GM18511 (cell line): ENCODE data around the gene CCR5AS.
"Not testable (repeated sequence)": the region's sequence is repeated elsewhere in the genome, so short reads cannot be mapped to it uniquely, and the experiment has no call there.

ENCODE experiments used
- ATAC-seq: cut with Tn5 transposase; IDR thresholded peaks from one replicate; pipeline ENCODE4 v1.9.1; 2021; ENCODE audit warnings: mild to moderate bottlenecking, moderate library complexity; ENCODE audit not compliant: unreplicated experiment

Gene CCR5AS

DNA sequence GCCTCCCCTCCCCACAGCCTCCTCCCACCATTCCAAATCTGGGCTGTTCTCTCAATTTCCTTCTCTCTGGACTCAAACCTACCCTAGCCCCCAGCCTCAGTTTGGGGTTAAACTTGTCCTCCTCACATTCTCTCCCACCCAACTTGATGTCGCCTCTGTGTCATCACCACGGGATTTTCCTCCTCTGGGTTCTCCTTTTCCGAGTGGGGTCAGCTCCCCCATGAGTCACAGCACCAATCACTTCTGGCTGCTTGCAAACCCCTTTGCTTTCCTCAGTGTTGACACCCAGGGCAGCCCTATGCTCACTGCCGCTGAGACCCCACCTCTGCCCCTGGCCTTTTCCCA, 451 bp downstream of the CCR5AS start:
- no peak for ATAC-seq

DNA sequence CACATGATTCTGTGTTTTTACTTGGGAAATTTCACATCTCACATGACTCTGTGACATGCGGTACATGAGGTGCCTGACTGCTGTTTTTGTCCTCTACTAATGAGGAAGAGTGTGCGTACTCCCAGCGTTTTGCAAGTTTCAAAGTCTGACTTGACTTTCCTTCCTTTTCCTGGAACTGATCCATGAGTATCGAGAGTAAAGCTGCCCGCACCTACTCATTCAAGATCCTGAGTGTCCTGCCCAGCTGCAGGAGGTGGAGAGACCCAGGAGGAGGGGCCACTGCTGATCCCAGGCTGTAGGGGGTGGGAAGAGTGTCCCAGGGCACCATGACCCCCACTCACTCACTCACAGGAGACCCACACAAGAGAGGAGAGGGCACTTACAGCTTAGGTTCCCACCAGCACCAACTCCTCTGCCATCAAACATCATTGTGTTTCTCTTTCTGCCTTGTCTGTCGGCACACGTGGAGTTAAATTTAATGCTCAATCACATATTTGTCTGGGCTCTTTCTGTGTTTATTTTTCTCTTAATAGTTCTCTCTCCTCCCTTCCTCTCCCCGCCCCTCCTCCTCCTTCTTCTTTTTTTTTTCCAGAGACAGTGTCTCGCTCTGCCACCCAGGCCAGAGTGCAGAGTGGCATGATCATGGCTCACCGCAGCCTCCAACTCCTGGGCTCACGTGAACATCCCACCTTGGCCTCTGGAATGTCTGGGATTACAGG, 1.4 kb downstream of the CCR5AS start:
- no peak for ATAC-seq

DNA sequence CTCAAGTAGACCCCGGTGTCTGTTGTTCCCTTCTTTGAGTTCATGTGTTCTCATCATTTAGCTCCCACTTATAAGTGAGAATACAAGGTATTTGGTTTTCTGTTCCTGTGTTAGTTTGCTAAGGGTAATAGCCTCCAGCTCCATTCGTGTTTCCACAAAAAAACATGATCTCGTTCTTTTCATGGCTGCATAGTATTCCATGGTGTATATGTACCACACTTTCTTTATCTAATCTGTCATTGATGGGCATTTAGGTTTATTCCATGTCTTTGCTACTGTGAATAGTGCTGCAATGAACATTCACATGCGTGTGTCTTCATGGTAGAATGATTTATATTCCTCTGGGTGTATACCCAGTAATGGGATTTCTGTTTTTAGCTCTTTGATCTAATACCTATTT, 4.0 kb downstream of the CCR5AS start:
- ATAC-seq: not testable (repeated sequence)

DNA sequence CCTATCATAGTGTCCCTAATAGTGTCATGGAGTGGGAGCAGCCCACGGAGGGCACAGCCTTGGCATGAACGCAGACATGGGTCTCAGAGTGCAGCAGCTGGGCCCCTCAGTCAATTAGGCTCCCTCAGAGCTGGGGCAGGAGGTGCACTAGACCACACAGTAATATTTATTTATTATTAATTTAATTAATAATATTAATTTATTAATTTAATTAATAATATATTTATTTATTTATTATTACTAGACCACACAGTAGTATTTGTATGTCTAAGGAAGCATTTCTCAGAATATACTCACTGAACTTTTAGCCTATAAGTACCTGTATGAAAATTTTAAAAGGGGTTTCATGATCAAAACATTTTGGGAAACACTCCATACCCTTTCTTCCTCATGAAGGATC, 5.3 kb downstream of the CCR5AS start:
- no peak for ATAC-seq

DNA sequence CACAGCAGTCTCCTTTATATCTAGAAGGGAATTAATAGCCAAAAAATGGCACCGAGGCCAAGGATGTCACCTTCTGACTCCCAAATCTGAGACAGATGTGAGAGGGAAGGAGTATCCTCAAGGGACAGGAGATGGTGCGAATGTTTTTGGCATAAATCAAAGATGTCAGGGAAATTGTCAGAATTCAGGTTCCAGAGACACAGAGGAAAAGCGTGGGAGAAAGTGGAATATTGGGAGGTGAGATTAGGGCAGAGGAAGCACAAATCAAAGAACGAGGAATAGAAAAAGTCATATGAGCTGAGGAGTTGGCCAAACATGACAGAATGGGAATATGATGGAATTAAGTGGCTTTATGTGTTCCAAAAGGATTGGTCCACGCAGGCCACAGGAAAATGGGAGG, 6.0 kb downstream of the CCR5AS start:
- ATAC-seq: no peak

DNA sequence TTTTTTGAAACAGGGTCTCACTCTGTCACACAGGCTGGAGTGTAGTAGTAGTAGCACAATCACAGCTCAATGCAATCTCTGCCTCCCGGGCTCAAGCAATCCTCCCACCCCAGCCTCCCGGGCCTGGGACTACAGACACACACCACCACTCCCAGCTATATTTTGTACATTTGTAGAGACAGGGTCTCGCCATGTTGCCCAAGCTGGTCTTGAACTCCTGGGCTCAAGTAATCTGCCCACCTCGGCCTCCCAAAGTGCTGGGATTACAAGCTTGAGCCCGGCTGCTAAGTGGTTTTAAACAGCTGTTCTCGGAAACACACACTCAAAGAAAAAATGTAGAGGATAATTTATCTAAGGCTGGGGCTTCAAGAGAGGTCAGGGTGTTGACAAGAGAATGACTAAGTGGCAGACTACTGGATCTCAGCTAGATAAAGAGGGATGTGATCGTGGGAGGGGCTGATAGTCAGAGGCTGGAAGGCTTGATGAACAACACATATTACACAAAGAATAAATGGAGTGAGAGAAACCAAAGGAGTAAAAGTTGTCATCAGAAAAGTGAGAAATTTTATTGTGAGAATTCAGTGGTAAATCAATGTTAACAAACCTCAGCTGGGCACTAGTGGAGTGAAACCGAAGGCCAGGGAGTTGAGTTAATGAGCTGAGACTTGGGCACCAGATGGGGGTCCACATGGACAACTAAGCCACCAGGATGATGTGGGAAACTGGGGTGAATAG, 6.7 kb downstream of the CCR5AS start:
- ATAC-seq: no peak

DNA sequence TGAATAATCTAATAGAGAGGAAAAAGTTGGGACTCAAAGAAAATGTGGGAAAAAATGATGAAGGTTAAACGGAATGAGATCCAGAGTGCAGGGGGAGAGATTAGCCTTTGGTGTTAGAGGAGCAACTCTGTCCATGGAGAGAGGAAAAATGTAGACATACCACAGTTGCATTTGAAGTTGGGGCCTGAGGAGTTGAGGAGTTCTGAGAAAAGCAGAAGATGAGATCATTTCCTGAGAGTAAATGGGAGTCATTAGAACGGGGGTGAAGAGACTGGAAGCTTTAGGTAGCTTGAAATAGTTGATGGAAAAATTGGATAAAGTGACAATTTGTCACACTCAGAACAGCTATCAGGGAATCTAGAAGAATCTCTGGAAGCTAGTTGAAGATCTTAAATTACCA, 7.3 kb downstream of the CCR5AS start:
- no peak for ATAC-seq

DNA sequence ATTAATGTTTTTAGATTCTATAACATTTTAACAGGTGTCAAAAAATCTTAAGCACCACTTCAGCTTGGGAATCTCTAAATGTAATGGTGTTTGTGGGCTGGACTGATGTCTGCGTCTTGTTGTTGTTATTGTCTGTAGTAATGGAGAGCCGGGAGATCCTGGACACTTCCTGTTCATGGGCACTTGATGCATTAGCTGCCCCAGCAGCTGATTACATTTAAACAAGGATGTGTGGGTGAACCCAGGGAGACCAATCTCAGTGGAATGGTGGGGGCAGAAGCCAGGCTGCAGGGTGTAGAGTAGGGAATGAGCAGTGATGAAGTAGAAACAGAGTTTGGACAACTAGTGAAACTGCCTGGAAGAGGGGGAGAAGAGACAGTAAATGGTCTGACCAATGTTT, 7.8 kb downstream of the CCR5AS start:
- ATAC-seq: no peak

DNA sequence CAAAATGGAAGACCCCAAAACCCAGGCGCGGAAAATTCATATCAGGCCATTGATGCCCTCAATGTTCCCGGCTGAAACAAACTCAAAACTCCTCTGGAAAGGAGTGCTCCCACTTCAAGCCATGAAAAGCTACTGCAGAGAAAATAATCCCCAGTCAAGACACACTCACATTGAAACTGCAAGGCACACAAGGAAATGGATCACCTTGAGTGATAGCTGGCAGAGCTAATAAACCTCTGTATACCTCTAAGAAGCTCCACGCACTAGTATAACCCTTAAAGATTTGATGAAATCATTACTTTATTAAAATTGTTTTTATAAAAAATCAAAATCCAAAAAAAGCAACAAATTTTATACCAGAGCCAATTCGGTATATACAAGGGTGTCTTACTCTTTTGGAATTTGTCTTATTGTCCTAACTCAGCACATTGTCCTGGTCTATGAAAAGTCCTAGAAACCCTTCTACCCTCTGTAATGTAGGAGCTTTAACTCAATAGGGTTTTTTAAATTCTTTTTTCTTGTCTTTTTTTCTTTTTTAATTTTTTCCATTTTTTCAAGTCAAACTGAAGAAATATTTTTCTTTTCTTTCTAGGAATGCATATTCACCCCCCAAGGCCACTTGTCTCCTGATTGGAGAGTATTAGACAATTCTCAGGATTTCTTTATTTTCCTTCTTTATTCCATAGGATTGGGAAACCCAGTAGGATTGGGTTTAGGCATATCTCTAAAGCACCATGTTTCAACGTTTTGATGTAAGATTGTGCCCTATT, 8.5 kb downstream of the CCR5AS start:
- no peak for ATAC-seq

DNA sequence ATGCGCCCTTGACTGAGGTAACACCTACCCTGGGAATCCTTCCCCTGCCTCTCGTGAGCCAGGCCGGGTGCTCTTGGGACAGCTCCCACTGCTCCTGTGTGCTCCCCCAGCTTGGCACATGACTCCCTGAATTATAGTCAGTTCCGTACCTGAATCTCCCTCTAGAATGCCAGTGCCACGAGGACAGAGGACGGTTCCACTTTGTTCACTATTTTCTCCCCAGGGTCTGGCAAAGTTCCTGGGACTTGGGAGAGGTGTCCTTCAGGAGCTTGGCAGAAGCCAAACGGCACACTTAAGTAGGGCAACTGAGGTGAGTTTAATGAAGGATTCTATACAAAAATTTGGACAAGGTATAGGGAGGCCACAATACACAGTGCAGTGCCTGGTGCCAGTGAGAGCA, 9.8 kb downstream of the CCR5AS start:
- no peak for ATAC-seq

DNA sequence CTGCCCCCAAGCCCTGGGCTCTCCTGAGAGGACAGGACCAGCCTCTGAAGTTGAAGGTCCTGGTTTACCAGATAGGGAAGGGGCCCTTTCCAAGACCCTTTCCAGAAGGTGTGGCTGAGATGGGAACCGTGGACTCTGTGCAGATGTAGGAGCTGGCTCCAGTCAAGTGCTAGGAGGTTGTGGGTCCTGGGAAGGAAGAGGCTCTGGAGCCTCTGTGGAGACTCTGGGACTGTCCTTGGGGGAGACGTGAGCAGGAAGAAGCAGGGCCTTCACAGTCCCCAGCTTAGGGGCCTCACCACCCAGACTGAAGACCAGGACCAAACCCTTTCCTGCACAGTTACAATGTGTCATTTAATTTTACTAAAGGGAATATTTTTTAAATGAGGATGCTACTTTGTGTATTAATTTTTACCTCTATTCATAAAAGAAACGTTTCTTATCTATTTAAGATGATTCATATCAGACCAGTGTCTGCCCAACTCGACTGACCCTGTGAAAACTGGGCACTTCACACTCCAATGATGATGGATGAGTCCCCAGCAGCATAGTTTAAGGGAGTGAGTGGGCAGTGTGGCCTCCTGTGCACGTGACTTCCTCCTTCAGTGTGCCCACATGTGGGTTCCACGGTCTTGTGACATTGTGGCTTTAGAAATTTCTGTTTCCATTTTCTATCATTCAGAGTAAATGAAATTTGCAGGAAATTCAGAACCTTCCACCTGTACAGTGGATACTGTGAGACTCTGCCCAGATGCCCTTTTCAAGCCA, 10.9 kb downstream of the CCR5AS start:
- ATAC-seq: no peak

DNA sequence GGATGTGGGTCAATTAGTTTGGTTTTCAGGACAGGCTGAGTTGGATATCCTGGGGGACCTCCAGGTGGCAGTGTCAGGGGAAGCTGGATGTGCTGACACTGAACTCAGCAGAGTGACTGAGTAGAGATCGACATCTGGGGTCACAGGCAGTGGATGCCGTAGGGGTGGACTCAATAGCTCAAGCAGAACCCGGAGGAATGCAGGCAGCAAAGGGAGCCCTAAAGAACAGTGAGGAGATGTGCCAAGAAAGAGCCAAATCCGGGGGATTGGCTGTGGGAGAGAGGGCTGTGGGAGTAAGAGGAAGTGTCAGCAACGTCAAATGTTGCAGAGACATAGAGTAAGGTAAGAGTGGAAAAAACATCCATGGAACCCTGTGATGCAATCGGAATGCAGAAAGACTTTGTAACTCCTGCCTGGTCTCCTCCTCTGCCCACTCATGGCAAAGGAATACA, 11.6 kb downstream of the CCR5AS start:
- no peak for ATAC-seq

DNA sequence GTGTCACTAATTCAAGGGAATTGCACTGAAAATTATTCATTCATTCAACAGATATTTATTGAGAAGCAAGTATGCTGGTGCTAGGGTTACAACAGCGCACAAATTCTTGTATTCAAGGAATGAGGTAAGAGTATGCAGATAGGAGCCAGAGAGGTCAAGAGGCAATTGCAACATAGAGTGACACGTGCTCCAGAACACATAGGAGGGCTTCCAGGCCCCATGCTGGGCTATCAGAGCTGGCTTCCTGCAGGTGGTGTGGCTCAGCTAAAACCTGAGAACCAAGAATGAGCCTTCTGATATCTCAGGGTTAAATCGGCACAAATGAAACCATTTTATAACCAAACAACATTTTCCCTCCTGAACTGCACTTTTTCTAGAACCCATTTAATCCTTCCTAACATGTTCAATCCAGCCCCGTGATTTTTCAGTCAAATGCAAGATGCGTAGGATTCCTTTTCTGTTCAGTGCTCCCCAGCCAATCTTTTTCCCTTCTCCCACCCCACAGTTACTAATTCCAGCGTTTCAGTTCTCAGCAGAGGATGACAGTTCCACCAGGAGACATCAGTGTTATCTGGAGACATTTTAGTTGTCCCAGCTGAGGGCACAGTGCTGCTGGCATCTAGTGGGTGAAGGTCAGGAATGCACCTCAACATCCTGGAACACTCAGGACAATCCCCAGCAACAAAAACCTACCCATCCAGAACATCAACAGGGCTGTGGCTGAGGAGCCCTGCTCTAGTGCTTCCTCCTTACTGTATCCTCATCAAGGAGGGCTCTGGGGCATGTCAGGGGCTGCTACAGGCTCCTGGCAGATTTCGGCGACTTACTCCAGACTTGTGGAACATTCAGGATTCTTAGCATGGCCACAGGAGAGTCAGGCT, 13.1 kb downstream of the CCR5AS start:
- ATAC-seq: no peak

DNA sequence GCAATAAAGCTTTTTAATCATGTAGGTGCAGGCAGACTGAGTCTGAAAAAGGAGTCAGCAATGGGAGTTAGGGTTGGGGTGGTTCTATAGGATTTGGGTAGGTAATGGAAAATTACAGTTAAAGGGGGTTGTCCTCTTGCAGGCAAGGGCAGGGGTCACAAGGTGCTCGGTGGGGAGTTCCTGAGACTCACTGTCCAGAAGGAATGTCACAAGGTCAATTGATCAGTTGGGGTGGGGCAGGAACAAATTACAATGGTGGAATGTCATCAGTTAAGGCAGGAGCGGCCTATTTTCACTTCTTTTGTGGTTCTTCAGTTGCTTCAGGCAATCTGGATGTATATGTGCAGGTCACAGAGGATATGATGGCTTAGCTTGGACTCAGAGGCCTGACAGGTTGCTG, 13.9 kb downstream of the CCR5AS start:
- no peak for ATAC-seq

DNA sequence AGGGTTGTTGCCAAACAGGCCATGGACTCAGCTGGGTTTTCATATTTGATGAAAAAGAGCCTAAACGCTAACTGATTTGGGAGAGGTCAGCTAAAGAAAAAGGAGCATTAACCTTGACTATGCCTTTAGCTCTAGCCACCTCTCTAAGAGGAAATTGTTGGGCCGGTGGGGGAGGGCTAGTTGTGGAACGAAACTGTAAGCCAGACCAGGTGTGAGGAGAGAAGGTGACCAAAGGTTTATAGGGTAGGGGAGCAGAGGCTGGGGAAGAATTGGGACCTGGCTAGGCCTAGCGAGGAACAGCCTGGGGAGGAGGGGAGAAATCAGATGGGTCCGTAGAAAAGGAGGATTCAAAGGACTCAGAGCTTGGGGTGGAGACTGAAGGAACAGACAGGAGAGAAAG, 15.3 kb downstream of the CCR5AS start:
- not testable (repeated sequence) for ATAC-seq

DNA sequence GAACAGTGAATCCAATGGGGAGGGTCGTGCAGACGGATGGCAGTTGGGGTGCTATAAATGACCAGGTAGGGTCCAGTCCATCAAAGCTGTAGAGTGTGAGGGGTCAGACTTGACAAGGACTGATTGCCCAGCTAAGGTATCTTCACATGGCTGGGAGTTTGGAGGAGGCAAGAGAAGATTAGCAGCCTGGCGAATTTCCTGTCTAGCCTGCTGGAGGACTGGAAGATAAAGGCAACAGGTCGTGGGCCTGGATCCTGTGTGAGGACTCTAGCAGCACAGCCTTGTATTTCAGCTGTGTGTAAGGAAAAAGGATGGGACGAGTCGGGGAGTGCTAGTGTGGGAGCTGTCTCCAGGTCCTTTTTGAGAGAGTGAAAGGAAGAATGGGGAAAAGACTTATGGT, 17.6 kb downstream of the CCR5AS start:
- no peak for ATAC-seq

DNA sequence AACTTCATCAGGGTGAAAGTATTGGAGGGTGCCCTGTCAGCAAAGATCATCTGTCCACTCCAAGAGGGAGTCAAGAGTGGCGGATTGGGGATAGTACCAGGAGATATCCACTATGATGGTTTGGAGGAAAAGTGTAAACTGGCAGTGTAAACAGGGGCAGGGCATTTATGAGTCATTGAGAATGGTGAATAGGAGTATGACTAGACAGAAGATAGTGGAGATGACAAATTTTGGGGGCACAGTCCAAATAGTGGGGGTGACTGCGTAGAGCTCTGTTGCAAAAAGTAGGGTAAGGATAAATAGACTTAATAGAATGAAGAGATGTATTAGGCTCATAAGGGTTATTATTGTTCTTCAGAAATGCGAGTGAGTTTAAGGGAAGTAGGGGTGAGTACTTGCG, 18.0 kb downstream of the CCR5AS start:
- ATAC-seq: not testable (repeated sequence)

DNA sequence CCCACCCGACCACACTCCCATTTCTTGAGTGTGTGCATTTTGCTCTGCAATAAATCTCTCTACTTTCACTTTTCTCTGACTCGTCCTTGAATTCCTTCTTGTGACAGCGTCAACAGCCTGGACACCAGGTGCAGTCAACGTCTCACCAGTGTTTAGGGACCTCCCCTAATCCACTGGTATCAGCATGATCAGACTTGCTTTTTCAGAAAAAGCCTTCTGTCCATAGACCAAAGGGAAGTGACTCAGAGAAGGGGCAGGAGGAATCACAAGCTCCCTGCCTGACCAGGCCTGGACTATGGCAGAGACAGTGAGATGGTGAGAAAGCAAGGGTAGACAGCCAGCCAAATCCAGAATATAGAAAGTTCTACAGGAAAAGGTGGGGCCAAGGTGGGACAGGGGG, 20.7 kb downstream of the CCR5AS start:
- ATAC-seq: no peak

DNA sequence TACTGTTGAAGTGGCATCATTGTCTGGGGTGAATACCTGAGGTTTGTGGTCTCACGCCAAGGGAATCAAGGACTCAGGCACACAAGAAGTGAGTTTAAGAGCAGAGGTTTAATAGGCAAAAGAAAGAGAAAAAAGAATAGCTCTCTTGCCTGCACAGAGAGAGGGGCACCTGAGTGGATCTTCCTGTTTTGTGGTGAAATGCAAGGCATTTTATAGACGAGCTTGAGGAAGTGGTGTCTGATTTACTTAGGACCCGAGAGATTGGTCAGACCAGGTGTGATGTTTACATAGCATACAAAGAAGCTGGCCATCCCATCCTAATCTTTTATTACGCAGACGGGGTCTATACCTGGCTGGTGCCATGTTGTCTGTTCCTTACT, 22.9 kb downstream of the CCR5AS start:
- ATAC-seq: no peak

DNA sequence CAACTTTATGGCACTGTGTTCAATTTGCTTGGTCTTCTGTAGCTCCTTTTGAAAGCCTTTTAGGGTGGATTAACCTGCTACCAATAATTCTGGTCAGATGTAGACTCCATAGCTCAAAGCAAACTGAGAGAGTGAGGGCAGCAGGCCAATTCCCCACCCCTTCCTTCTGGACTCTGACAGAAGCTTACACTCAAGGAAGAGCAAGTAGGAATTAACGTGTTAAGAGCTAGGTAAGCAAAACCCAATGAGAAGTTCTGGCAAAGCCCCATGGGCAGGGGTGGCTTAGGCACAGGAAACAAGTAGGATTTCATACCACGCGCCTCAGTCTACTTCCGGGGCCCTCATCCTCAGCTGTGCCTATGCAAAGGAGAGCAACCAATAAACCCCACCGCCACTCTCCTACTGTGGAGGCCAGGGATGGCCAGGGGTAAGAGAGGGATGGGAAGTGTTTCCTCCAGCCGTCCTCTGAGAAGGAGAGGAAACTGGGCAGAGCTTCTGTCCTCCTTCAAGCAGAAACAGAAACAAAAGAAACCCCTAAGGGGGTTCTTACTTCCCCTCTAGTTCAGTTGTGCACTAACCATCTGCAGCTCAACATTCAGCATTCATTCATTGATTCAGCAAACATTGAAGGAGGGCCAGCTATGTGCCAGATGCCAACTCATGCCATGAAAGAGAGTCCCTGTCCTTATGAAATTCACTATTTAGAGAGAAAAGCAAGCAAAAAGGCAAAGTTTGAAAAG, 23.5 kb downstream of the CCR5AS start:
- ATAC-seq: no peak
